DOHH2 (cell line): ENCODE results near the gene OR2AG1.

Experiments
- H3F3A ChIP-seq: fragments of 200-600 bp; sonication (generic), shearing (Covaris generic); 2 replicates; pipeline ENCODE4 v1.6.0; 2016; ENCODE audit warnings: antibody characterized with exemption, mild to moderate bottlenecking; ENCODE audit not compliant: control insufficient read depth, insufficient read depth
- H3K27ac ChIP-seq: fragments of 200-600 bp; sonication (generic); 2 replicates; pipeline ENCODE4 v1.5.1; 2014; ENCODE audit warnings: low read depth, mild to moderate bottlenecking, low read length, moderate library complexity
- H3K27me3 ChIP-seq: fragments of 200-600 bp; sonication (generic); 2 replicates; pipeline ENCODE4 v1.6.1; 2014; ENCODE audit warnings: mild to moderate bottlenecking, low read length, mixed read lengths; ENCODE audit not compliant: control insufficient read depth
- H3K36me3 ChIP-seq: fragments of 200-600 bp; sonication (generic); 2 replicates; pipeline ENCODE4 v1.6.1; 2014; ENCODE audit warnings: mild to moderate bottlenecking, low read length, moderate library complexity, mixed read lengths; ENCODE audit not compliant: control insufficient read depth
- H3K4me1 ChIP-seq: fragments of 200-600 bp; sonication (generic); 2 replicates; pipeline ENCODE4 v1.6.1; 2014; ENCODE audit warnings: mild to moderate bottlenecking, low read length, mixed read lengths; ENCODE audit not compliant: control insufficient read depth
- H3K4me2 ChIP-seq: fragments of 200-600 bp; sonication (generic); 2 replicates; pipeline ENCODE4 v1.6.0; 2014; ENCODE audit warnings: mild to moderate bottlenecking, low read length, moderate library complexity
- H3K4me3 ChIP-seq: fragments of 200-600 bp; sonication (generic); 2 replicates; pipeline ENCODE4 v1.5.1; 2014; ENCODE audit warnings: mild to moderate bottlenecking, low read length, mixed read lengths
- H3K79me2 ChIP-seq: fragments of 200-600 bp; sonication (generic); 2 replicates; pipeline ENCODE4 v1.6.1; 2014; ENCODE audit warnings: mild to moderate bottlenecking, low read length, mixed read lengths; ENCODE audit not compliant: control insufficient read depth
- H3K9me2 ChIP-seq: fragments of 200-600 bp; sonication (generic); replicated peaks from 2 replicates; pipeline ENCODE4 v1.6.1; 2014; ENCODE audit warnings: mild to moderate bottlenecking, low read length, mixed read lengths; ENCODE audit not compliant: control insufficient read depth
- H3K9me3 ChIP-seq: fragments of 200-600 bp; sonication (generic); 2 replicates; pipeline ENCODE4 v1.6.1; 2014; ENCODE audit warnings: antibody characterized with exemption, low read length, mixed read lengths; ENCODE audit not compliant: control insufficient read depth, insufficient read depth
- H4K20me1 ChIP-seq: fragments of 200-600 bp; sonication (generic); 2 replicates; pipeline ENCODE4 v1.6.0; 2014; ENCODE audit warnings: low read depth, mild to moderate bottlenecking, antibody characterized with exemption, low read length, moderate library complexity; ENCODE audit not compliant: control insufficient read depth, insufficient read depth
- CTCF ChIP-seq: fragments of 200-600 bp; sonication (generic); IDR thresholded peaks from one replicate; pipeline ENCODE4 v1.5.1; 2014; ENCODE audit warnings: antibody characterized with exemption, mild to moderate bottlenecking, low read depth, low read length; ENCODE audit not compliant: poor library complexity, severe bottlenecking
- EZH2phosphoT487 ChIP-seq: fragments of 200-600 bp; sonication (generic); IDR thresholded peaks from 2 replicates; pipeline ENCODE4 v1.6.1; 2017; ENCODE audit warnings: borderline replicate concordance, mild to moderate bottlenecking, antibody characterized with exemption, low read length, moderate library complexity, mixed read lengths

The OR2AG1 gene

GRCh38 chr11:6782720-6783119 lies at the start of gene OR2AG1:
Gene OR2AG1 (plus strand): TSS chr11:6783020. CDS start chr11:6785038, 2,018 bp downstream.
- no peaks in the 10 kb centered on the region for H3K36me3 ChIP-seq
- no peak within 1 kb of the TSS for H3K27ac ChIP-seq
- H3K4me2 ChIP-seq = no peak within 1 kb of the TSS
- H4K20me1 ChIP-seq = no peaks in the 10 kb centered on the region
- no peak within 1 kb of the TSS for H3K4me3 ChIP-seq
- H3K79me2 ChIP-seq = no peaks in the 10 kb centered on the region
- no peaks in the 10 kb centered on the region for H3F3A ChIP-seq
- TF ChIP-seq EZH2phosphoT487 = no peak
- no peak for TF ChIP-seq CTCF
- H3K4me1 ChIP-seq = no peaks in the 10 kb centered on the region
- no peaks in the 10 kb centered on the region for H3K9me2 ChIP-seq
- H3K27me3 ChIP-seq = no peaks in the 10 kb centered on the region
- H3K9me3 ChIP-seq = no peaks in the 10 kb centered on the region

- Histone ChIP-seq H3K4me1 (peaks cover 8% of the 10 kb centered on the region), H3K79me2 (no peaks in the 10 kb centered on the region), H3K27ac (no peak overlapping the region), H3K4me3 (no peak overlapping the region), H4K20me1 (no peaks in the 10 kb centered on the region), H3K36me3 (no peaks in the 10 kb centered on the region), H3F3A (no peaks in the 10 kb centered on the region), H3K4me2 (no peak overlapping the region), H3K27me3 (0 out of 2 replicates have a peak, but pooled peaks cover 2% of the 10 kb centered on the region), H3K9me2 (no peaks in the 10 kb centered on the region), H3K9me3 (no peaks in the 10 kb centered on the region)
- TF ChIP-seq EZH2phosphoT487 (no peak), CTCF (no peak)
Observed at GRCh38 chr11:6733326-6734275, 49.2 kb upstream of the OR2AG1 start.

GRCh38 chr11:6734616-6735015 lies 48.2 kb upstream of the OR2AG1 start:
- peaks cover 8% of the 10 kb centered on the region for H3K4me1 ChIP-seq
- no peaks in the 10 kb centered on the region for H3K79me2 ChIP-seq
- no peak overlapping the region for H3K4me3 ChIP-seq
- 0 out of 2 replicates have a peak, but pooled peaks cover 2% of the 10 kb centered on the region for H3K27me3 ChIP-seq
- H3K27ac ChIP-seq = no peak overlapping the region
- H3K9me3 ChIP-seq = no peaks in the 10 kb centered on the region
- H3K9me2 ChIP-seq = no peaks in the 10 kb centered on the region
- H3K36me3 ChIP-seq = no peaks in the 10 kb centered on the region
- TF ChIP-seq CTCF = no peak
- TF ChIP-seq EZH2phosphoT487 = no peak
- no peaks in the 10 kb centered on the region for H4K20me1 ChIP-seq
- no peaks in the 10 kb centered on the region for H3F3A ChIP-seq
- H3K4me2 ChIP-seq = no peak overlapping the region
